HEK293 (cell line): Measurements from ENCODE around the gene FAM120C.

Source experiments
- CTCF ChIA-PET: fragments of 350-600 bp; formaldehyde crosslinking; extraction: SDS; loops from one replicate; lab custom pipeline; 2021; ENCODE audit warnings: antibody characterized with exemption; lab: Yijun Ruan, JAX
- POLR2A ChIA-PET: fragments of 300-600 bp; formaldehyde crosslinking; extraction: SDS; loops from one replicate; lab custom pipeline; 2020; ENCODE audit warnings: antibody characterized with exemption, inconsistent platforms; lab: Yijun Ruan, JAX
- H3K27ac ChIP-seq: fragments of 200-500 bp; sonication (Bioruptor generic); 2 replicates; pipeline ENCODE4 v1.5.1; 2014; ENCODE audit warnings: low read depth, low read length, control low read depth, inconsistent platforms; ENCODE audit errors: extremely low read depth
- H3K36me3 ChIP-seq, 2 experiments: fragments of 200-500 bp in 1 of 2; sonication (Bioruptor generic) in 1 of 2; 1 replicate in 1 of 2; 2 replicates in 1 of 2; pipeline ENCODE4 v1.5.1; 2014 to 2017; ENCODE audit warnings: inconsistent platforms in 2 of 2, low read length in 2 of 2; ENCODE audit not compliant: control insufficient read depth in 2 of 2, insufficient read depth in 1 of 2
- H3K4me1 ChIP-seq: fragments of 200-500 bp; sonication (Bioruptor generic); 2 replicates; pipeline ENCODE4 v1.5.1; 2014; ENCODE audit warnings: mild to moderate bottlenecking, low read length, inconsistent platforms; ENCODE audit not compliant: control insufficient read depth, insufficient read depth
- H3K4me3 ChIP-seq: 2 replicates; pipeline ENCODE4 v1.5.1; 2011; ENCODE audit warnings: low read depth, mild to moderate bottlenecking, control low read depth, low read length, moderate library complexity
- H3K9me3 ChIP-seq: fragments of 200-500 bp; sonication (Bioruptor generic); 2 replicates; pipeline ENCODE4 v1.5.1; 2014; ENCODE audit warnings: low read depth, low read length, inconsistent platforms; ENCODE audit not compliant: control insufficient read depth, insufficient read depth
- GLIS1 ChIP-seq: fragments of 450-650 bp; formaldehyde crosslinking; IDR thresholded peaks from 2 replicates; pipeline ENCODE4 v1.5.1; 2016; ENCODE audit warnings: missing biosample characterization, missing genetic modification characterization
- IKZF3 ChIP-seq: fragments of 450-650 bp; IDR thresholded peaks from 2 replicates; pipeline ENCODE4 v1.5.0; 2018; ENCODE audit warnings: missing biosample characterization, mild to moderate bottlenecking, missing genetic modification characterization, moderate library complexity
- INSM2 ChIP-seq: fragments of 450-650 bp; formaldehyde crosslinking; IDR thresholded peaks from 2 replicates; pipeline ENCODE4 v1.5.1; 2016; ENCODE audit warnings: missing biosample characterization, missing genetic modification characterization
- MYNN ChIP-seq: fragments of 450-650 bp; formaldehyde crosslinking; IDR thresholded peaks from 2 replicates; pipeline ENCODE4 v1.5.1; 2016; ENCODE audit warnings: missing biosample characterization, missing genetic modification characterization, borderline replicate concordance
- OVOL3 ChIP-seq: fragments of 450-650 bp; formaldehyde crosslinking; IDR thresholded peaks from 2 replicates; pipeline ENCODE4 v1.5.1; 2016; ENCODE audit warnings: missing biosample characterization, missing genetic modification characterization
- SALL2 ChIP-seq: fragments of 450-650 bp; formaldehyde crosslinking; IDR thresholded peaks from 2 replicates; pipeline ENCODE4 v1.5.0; 2017; ENCODE audit warnings: missing biosample characterization, mild to moderate bottlenecking, missing genetic modification characterization, borderline replicate concordance
- SCRT1 ChIP-seq: fragments of 450-650 bp; formaldehyde crosslinking; IDR thresholded peaks from 2 replicates; pipeline ENCODE4 v1.5.1; 2016; ENCODE audit warnings: missing biosample characterization, missing genetic modification characterization, borderline replicate concordance
- SP2 ChIP-seq: fragments of 450-650 bp; formaldehyde crosslinking; IDR thresholded peaks from 2 replicates; pipeline ENCODE4 v1.5.1; 2016; ENCODE audit warnings: missing biosample characterization, missing genetic modification characterization
- SP7 ChIP-seq: fragments of 450-650 bp; formaldehyde crosslinking; IDR thresholded peaks from 2 replicates; pipeline ENCODE4 v1.5.1; 2016; ENCODE audit warnings: missing biosample characterization, missing genetic modification characterization
- ZBTB44 ChIP-seq: fragments of 450-650 bp; IDR thresholded peaks from 2 replicates; pipeline ENCODE4 v1.5.1; 2018; ENCODE audit warnings: missing biosample characterization, mild to moderate bottlenecking, missing genetic modification characterization
- ZNF114 ChIP-seq: fragments of 450-650 bp; formaldehyde crosslinking; IDR thresholded peaks from 2 replicates; pipeline ENCODE4 v1.5.0; 2017; ENCODE audit warnings: missing biosample characterization, missing genetic modification characterization
- ZNF248 ChIP-seq: fragments of 450-650 bp; formaldehyde crosslinking; IDR thresholded peaks from 2 replicates; pipeline ENCODE4 v1.5.1; 2017; ENCODE audit warnings: missing biosample characterization, missing genetic modification characterization
- ZNF449 ChIP-seq: fragments of 450-650 bp; formaldehyde crosslinking; IDR thresholded peaks from 2 replicates; pipeline ENCODE4 v1.5.1; 2017; ENCODE audit warnings: missing biosample characterization, mild to moderate bottlenecking, missing genetic modification characterization, moderate library complexity
- ZNF518A ChIP-seq: fragments of 450-650 bp; formaldehyde crosslinking; conservative IDR thresholded peaks from 2 replicates; pipeline ENCODE4 v1.5.1; 2016; ENCODE audit warnings: low read depth, missing biosample characterization, missing genetic modification characterization
- ZNF645 ChIP-seq: fragments of 450-650 bp; formaldehyde crosslinking; IDR thresholded peaks from 2 replicates; pipeline ENCODE4; 2016; ENCODE audit warnings: missing biosample characterization, missing genetic modification characterization

FAM120C gene

GRCh38 chrX:54043541-54044125, 139.4 kb downstream of the FAM120C start (continued):
- no peak for TF ChIP-seq ZNF449
- TF ChIP-seq ZNF518A (tag by site-specific recombination): no peak
- TF ChIP-seq SCRT1 (tag by site-specific recombination): no peak
- TF ChIP-seq IKZF3 (tag by site-specific recombination): peak; percentile 63; the same call in 1 of the 2 replicates
- TF ChIP-seq OVOL3 (tag by site-specific recombination): peak; percentile 8; the same call in 1 of the 2 replicates
- TF ChIP-seq ZBTB44 (tag by site-specific recombination): no peak
- no peak for TF ChIP-seq ZNF114 (tag by site-specific recombination)
- TF ChIP-seq SP7 (tag by site-specific recombination): no peak
- TF ChIP-seq SALL2 (tag by site-specific recombination): no peak
- TF ChIP-seq ZNF248 (tag by site-specific recombination): no peak
- TF ChIP-seq MYNN: no peak
- TF ChIP-seq INSM2: no peak
- TF ChIP-seq GLIS1: peak; percentile 45; the same call in 1 of the 2 replicates

GRCh38 chrX:54043056-54043455, 140.0 kb downstream of the FAM120C start:
- ChIA-PET POLR2A (interaction anchor here (0.6 to 3.6 kb wide), 9 partner anchors 11 to 621 kb away, joined by 3 to 36 read pairs (median 6); partner anchors contain the start of genes FAM120C, GNL3L, TSR2 and WNK3), CTCF (interaction anchor here (0.6 to 1.5 kb wide), 5 partner anchors 10 to 1014 kb away, joined by 3 to 5 read pairs (median 3); partner anchors contain the start of genes TSR2 and WNK3)

More at GRCh38 chrX:54043056-54043455, 140.0 kb downstream of the FAM120C start:
- TF ChIP-seq SP2 (tag by site-specific recombination) (0 out of 2 replicates have a peak, but pooled peaks have one; percentile 1), ZNF645 (tag by site-specific recombination) (no peak)
- TF ChIP-seq, all 188 proteins: peak for 1
- H3K4me1 ChIP-seq: no peaks in the 10 kb centered on the region
- peaks cover 35 to 36% of the 10 kb centered on the region in 2 experiments for H3K36me3 ChIP-seq
- peak overlapping the region; percentile 98; the same call in 1 of the 2 replicates for H3K27ac ChIP-seq
- H3K9me3 ChIP-seq: no peaks in the 10 kb centered on the region; the same call in 1 of the 2 replicates
- peak overlapping the region; percentile 74 for H3K4me3 ChIP-seq
